HG03135 (cell line): ENCODE measurements around the gene ALDH5A1.
"Not testable (repeated sequence)": the region's sequence is repeated elsewhere in the genome, so short reads cannot be mapped to it uniquely, and the experiment has no call there.

Experiments used
- ATAC-seq: cut with Tn5 transposase; IDR thresholded peaks from one replicate; pipeline ENCODE4 v1.9.1; 2021; ENCODE audit warnings: mild to moderate bottlenecking, moderate library complexity; ENCODE audit not compliant: unreplicated experiment

Gene ALDH5A1

GRCh38 chr6:24484657-24485323, 10.0 kb upstream of the ALDH5A1 start:
- ATAC-seq, result no peak

- ATAC-seq, result no peak
Observed at GRCh38 chr6:24486065-24486464, 8.7 kb upstream of the ALDH5A1 start.

- no peak for ATAC-seq
Observed at GRCh38 chr6:24489470-24489869, 5.3 kb upstream of the ALDH5A1 start, which contains the start of gene GPLD1. TSS of gene GPLD1 (minus strand) at chr6:24489578. CDS start at chr6:24489511, 67 bp downstream.

- ATAC-seq, result no peak
Observed at GRCh38 chr6:24489881-24490280, 4.9 kb upstream of the ALDH5A1 start.

GRCh38 chr6:24490948-24491347, 3.8 kb upstream of the ALDH5A1 start:
- ATAC-seq, result no peak

GRCh38 chr6:24492475-24492874, 2.3 kb upstream of the ALDH5A1 start:
- no peak for ATAC-seq

GRCh38 chr6:24493945-24494820, 586 bp upstream of the ALDH5A1 start:
- ATAC-seq, result peak; percentile 15

GRCh38 chr6:24497254-24497970, 2.6 kb downstream of the ALDH5A1 start:
- no peak for ATAC-seq

- ATAC-seq, result no peak
Observed at GRCh38 chr6:24500683-24501082, 5.9 kb downstream of the ALDH5A1 start.

- ATAC-seq, result no peak
Observed at GRCh38 chr6:24501374-24501773, 6.6 kb downstream of the ALDH5A1 start.

- ATAC-seq, result no peak
Observed at GRCh38 chr6:24501914-24502313, 7.1 kb downstream of the ALDH5A1 start.

- no peak for ATAC-seq
Observed at GRCh38 chr6:24504287-24504648, 9.5 kb downstream of the ALDH5A1 start.

GRCh38 chr6:24504649-24505586, 10.1 kb downstream of the ALDH5A1 start:
- ATAC-seq, result no peak

GRCh38 chr6:24506814-24507520, 12.2 kb downstream of the ALDH5A1 start:
- no peak for ATAC-seq

- not testable (repeated sequence) for ATAC-seq
Observed at GRCh38 chr6:24511976-24512375, 17.2 kb downstream of the ALDH5A1 start.

- ATAC-seq, result no peak
Observed at GRCh38 chr6:24513602-24514001, 18.8 kb downstream of the ALDH5A1 start.

GRCh38 chr6:24517659-24518543, 23.1 kb downstream of the ALDH5A1 start:
- ATAC-seq, result peak; percentile 71

GRCh38 chr6:24520929-24521546, 26.3 kb downstream of the ALDH5A1 start:
- ATAC-seq, result no peak
